Activated naive CD8-positive, alpha-beta T cell treated with anti-CD3 and anti-CD28 coated beads for 36 hours (primary cell): ENCODE results near the gene AREL1. TPM values are rescaled to one million over a fixed set of nuclear protein-coding genes. Genes with fewer than 3 reads are reported as not detected.
A peak's percentile ranks its signal among the peaks of the same experiment; 100 is the strongest.

Experiments used
- DNase-seq: peaks from one replicate; pipeline ENCODE4 v3.0.0; 2021
- H3K27ac Mint-ChIP-seq: one replicate; pipeline ENCODE4 v1.8.0; 2022; ENCODE audit warnings: mild to moderate bottlenecking, moderate library complexity, mixed read lengths
- H3K27me3 Mint-ChIP-seq: one replicate; pipeline ENCODE4 v1.8.0; 2022; ENCODE audit warnings: mild to moderate bottlenecking, mixed read lengths
- H3K36me3 Mint-ChIP-seq: one replicate; pipeline ENCODE4 v1.8.0; 2021; ENCODE audit warnings: mild to moderate bottlenecking, mixed read lengths
- H3K4me1 Mint-ChIP-seq: one replicate; pipeline ENCODE4 v1.8.0; 2021; ENCODE audit warnings: mixed read lengths
- H3K4me3 Mint-ChIP-seq: one replicate; pipeline ENCODE4 v1.8.0; 2022; ENCODE audit warnings: mild to moderate bottlenecking, moderate library complexity, mixed read lengths
- H3K9me3 Mint-ChIP-seq: one replicate; pipeline ENCODE4 v1.8.0; 2022; ENCODE audit warnings: mixed read lengths
- total RNA-seq, 2 experiments: library from RNA; stranded (reverse); gene quantifications; one replicate each; pipeline ENCODE4 v1.2.3, GENCODE V29; 2021

Gene AREL1
- total RNA-seq, 2 experiments from 2014 or later = 29.9 to 37.7 TPM

GRCh38 chr14:74641601-74642391 lies 71.1 kb downstream of the AREL1 start:
- no peak for DNase-seq
- no peaks in the 10 kb centered on the region for H3K4me1 Mint-ChIP-seq
- H3K36me3 Mint-ChIP-seq = no peaks in the 10 kb centered on the region
- no peak overlapping the region for H3K4me3 Mint-ChIP-seq
- no peaks in the 10 kb centered on the region for H3K9me3 Mint-ChIP-seq
- no peak overlapping the region for H3K27ac Mint-ChIP-seq
- H3K27me3 Mint-ChIP-seq = no peaks in the 10 kb centered on the region

- H3K27ac Mint-ChIP-seq = no peak overlapping the region
- no peaks in the 10 kb centered on the region for H3K4me1 Mint-ChIP-seq
- no peaks in the 10 kb centered on the region for H3K36me3 Mint-ChIP-seq
- no peaks in the 10 kb centered on the region for H3K27me3 Mint-ChIP-seq
- H3K9me3 Mint-ChIP-seq = no peaks in the 10 kb centered on the region
- H3K4me3 Mint-ChIP-seq = no peak overlapping the region
- DNase-seq = no peak
Observed at GRCh38 chr14:74638966-74639365, 73.9 kb downstream of the AREL1 start.

- no peak overlapping the region for H3K4me3 Mint-ChIP-seq
- no peaks in the 10 kb centered on the region for H3K4me1 Mint-ChIP-seq
- DNase-seq = no peak
- no peaks in the 10 kb centered on the region for H3K27me3 Mint-ChIP-seq
- H3K27ac Mint-ChIP-seq = no peak overlapping the region
- H3K9me3 Mint-ChIP-seq = no peaks in the 10 kb centered on the region
- no peaks in the 10 kb centered on the region for H3K36me3 Mint-ChIP-seq
Observed at GRCh38 chr14:74638066-74638465, 74.8 kb downstream of the AREL1 start.

- H3K4me1 Mint-ChIP-seq = no peaks in the 10 kb centered on the region
- no peak overlapping the region for H3K4me3 Mint-ChIP-seq
- no peaks in the 10 kb centered on the region for H3K36me3 Mint-ChIP-seq
- H3K27me3 Mint-ChIP-seq = no peaks in the 10 kb centered on the region
- no peak for DNase-seq
- no peaks in the 10 kb centered on the region for H3K9me3 Mint-ChIP-seq
- H3K27ac Mint-ChIP-seq = no peak overlapping the region
Observed at GRCh38 chr14:74637178-74637550, 75.7 kb downstream of the AREL1 start.

DNA sequence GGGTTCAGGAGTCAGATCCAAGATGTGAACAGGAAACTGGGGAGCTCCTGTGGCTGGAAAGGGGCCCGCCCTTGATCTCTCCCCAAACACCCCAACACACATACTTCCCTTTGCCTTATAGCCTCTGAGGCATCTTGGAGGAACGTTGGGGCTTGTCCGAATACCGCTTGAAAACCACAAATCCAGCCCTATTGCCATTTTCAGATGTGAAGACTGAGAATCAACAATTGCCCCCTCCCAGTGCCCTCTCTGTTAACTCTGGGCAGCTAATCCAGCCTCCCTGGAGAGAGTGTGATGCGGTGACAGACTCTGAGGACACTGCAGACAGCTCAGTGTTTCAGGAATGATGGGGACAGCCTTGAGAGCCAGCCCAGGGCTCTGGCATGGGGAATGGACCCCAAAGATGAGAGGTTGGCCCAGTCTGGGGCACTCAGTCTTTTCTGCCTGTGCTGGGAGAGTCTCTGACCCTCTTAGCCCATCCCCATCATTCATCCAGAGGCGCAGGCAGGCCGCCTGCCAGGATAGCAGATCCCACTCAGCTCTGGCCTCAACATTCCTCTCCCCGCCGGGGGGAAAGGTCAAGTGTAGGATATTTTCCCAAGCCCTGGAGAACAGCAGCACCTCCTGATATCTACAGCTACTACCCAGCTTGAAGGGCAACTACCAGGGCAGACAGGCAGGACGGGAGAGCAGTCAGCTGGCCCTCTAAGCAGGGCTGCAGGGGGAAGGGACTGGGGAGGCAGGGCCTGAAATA lies 76.3 kb downstream of the AREL1 start:
- Mint-ChIP-seq H3K36me3 (no peaks in the 10 kb centered on the region), H3K27me3 (no peaks in the 10 kb centered on the region), H3K4me3 (no peak overlapping the region), H3K9me3 (no peaks in the 10 kb centered on the region), H3K27ac (no peak overlapping the region), H3K4me1 (no peaks in the 10 kb centered on the region)
- no peak for DNase-seq

GRCh38 chr14:74635847-74636246 lies 77.0 kb downstream of the AREL1 start:
- no peak overlapping the region for H3K4me3 Mint-ChIP-seq
- H3K27me3 Mint-ChIP-seq = no peaks in the 10 kb centered on the region
- DNase-seq = no peak
- H3K4me1 Mint-ChIP-seq = no peaks in the 10 kb centered on the region
- no peaks in the 10 kb centered on the region for H3K36me3 Mint-ChIP-seq
- no peak overlapping the region for H3K27ac Mint-ChIP-seq
- H3K9me3 Mint-ChIP-seq = no peaks in the 10 kb centered on the region

- H3K4me3 Mint-ChIP-seq = no peak overlapping the region
- H3K9me3 Mint-ChIP-seq = no peaks in the 10 kb centered on the region
- no peak for DNase-seq
- H3K27ac Mint-ChIP-seq = no peak overlapping the region
- no peaks in the 10 kb centered on the region for H3K27me3 Mint-ChIP-seq
- no peaks in the 10 kb centered on the region for H3K4me1 Mint-ChIP-seq
- no peaks in the 10 kb centered on the region for H3K36me3 Mint-ChIP-seq
Observed at GRCh38 chr14:74634964-74635363, 77.9 kb downstream of the AREL1 start.

DNA sequence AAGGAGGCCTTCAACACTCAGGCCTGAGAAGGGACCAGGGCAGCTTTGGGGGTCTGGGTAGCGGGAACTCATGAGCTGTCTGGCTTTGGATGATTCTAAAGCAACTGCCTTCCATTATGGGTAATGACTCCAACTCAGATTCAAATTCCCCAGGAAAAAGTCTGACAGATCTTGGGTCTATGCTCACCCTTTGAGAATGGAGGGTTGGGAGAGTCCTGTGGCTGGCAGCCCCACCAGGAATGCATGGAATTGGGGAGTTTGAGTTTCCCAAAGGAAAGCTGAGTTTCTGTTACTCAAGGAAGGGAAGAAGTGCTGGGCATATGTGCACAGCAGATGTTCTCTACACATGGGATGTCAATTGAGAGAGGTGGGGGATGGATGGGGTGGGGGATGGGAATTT lies 78.4 kb downstream of the AREL1 start:
- H3K27ac Mint-ChIP-seq = no peak overlapping the region

DNA sequence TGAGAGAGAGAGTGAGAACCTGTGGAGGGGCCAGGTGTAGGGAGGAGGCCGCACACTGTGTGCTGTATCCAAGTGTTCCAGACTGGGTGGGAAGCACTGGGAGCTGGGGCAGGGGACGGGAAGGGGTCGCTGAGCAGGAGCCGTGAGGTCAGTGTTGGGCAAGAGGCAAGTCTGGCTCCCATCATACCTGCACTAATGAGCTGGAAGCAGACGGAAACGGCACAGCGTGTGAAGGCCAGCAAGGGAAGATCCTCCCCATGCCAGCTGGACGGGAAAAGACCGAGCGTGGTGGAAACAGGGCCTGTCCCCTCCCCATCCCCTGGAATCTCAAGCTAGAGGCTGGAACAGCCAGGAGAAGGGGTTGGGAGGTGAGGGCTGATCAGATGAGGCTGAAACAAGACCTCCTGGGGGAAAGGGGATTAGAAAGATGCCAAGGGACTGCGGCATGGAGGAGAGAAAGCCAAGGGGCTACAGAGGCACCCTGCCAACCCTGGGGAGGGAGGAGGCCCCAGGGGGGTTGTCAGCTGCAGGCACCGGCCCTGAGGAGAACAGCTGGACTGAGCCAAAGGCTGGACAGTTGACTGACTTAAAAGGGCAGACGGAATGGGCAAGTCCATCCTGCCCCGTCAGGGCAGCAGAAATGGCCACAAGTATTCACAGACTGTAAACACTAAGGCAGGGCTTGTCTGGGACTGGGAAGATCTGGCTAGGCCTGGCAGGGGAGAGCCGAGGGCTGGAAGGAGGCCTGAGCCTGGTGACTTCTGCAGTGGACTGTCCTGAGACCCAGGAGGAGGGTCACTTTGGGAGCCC lies 81.8 kb downstream of the AREL1 start:
- Mint-ChIP-seq H3K27me3 (no peaks in the 10 kb centered on the region), H3K4me3 (no peak overlapping the region), H3K9me3 (no peaks in the 10 kb centered on the region), H3K36me3 (no peaks in the 10 kb centered on the region), H3K4me1 (peaks cover 4% of the 10 kb centered on the region), H3K27ac (no peak overlapping the region)
- DNase-seq = no peak

More for the DNA sequence above, 78.4 kb downstream of the AREL1 start:
- H3K9me3 Mint-ChIP-seq = no peaks in the 10 kb centered on the region
- no peaks in the 10 kb centered on the region for H3K4me1 Mint-ChIP-seq
- H3K4me3 Mint-ChIP-seq = no peak overlapping the region
- no peaks in the 10 kb centered on the region for H3K27me3 Mint-ChIP-seq
- no peaks in the 10 kb centered on the region for H3K36me3 Mint-ChIP-seq
- DNase-seq = no peak

DNA sequence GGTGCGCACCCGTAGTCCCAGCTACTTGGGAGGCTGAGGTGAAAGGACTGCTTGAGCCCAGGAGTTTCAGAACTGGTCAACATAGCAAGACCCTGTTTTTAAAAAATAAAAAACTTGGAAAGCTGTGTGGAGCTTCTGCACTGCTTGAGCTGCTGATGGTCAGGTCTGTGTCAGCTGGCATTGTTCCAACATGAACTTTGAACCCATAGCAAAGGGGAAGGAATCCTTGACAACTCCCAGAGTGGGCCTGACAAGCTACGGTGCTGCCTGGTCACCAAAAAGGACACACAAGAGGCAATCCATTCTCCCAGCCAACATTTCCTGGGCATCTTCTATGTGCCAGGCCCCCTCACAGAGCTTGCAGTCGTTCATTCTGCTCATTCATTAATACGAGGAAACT lies 84.5 kb downstream of the AREL1 start:
- Mint-ChIP-seq H3K4me3 (no peak overlapping the region), H3K27ac (no peak overlapping the region), H3K27me3 (no peaks in the 10 kb centered on the region), H3K36me3 (no peaks in the 10 kb centered on the region), H3K9me3 (no peaks in the 10 kb centered on the region), H3K4me1 (peaks cover 5% of the 10 kb centered on the region)
- DNase-seq = no peak

GRCh38 chr14:74627076-74627475 lies 85.8 kb downstream of the AREL1 start:
- Mint-ChIP-seq H3K4me1 (peaks cover 5% of the 10 kb centered on the region), H3K27ac (peak overlapping the region; percentile 31), H3K27me3 (no peaks in the 10 kb centered on the region), H3K36me3 (no peaks in the 10 kb centered on the region), H3K4me3 (no peak overlapping the region), H3K9me3 (no peaks in the 10 kb centered on the region)
- no peak for DNase-seq

DNA sequence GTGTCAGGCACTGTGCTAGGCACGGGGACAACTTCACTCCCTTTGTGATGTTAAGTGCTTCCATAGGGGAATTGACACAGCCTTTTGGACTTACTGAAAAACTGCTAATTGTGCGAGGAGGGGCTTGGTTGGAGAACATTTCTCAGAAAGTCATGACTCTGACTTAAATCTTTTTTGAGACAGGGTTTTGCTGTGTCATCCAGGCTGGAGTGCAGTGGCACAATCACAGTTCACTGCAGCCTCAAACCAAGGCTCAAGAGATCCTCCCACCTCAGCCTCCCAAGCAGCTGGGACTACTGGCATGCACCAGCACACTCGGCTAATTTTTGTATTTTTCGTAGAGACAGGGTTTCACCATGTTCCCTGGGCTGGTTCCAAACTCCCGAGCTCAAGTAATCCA lies 90.6 kb downstream of the AREL1 start:
- Mint-ChIP-seq H3K27ac (no peak overlapping the region), H3K9me3 (no peaks in the 10 kb centered on the region), H3K27me3 (no peaks in the 10 kb centered on the region), H3K4me1 (peaks cover 40% of the 10 kb centered on the region), H3K4me3 (no peak overlapping the region), H3K36me3 (no peaks in the 10 kb centered on the region)
- DNase-seq = no peak

DNA sequence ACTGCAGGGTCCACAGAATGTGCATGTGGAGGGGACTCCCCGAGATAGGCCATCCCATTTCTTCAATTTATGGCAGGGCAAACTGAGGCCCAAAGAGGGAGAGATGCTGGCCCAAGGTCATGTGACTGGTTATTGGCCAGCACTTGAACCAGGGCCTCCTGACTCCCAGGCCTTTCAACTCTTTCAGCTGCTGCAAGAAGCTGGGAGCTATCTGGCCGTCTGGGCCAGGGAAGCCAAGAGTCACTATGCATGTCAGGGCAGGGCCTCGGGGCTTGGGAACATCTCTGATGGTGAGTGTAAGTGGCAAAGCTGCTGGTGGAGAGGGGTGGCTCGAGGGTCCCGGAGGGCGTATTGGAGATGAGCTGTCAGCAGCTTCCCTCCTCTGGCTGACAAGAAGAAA lies 91.3 kb downstream of the AREL1 start:
- Mint-ChIP-seq H3K9me3 (no peaks in the 10 kb centered on the region), H3K4me1 (peaks cover 38% of the 10 kb centered on the region), H3K4me3 (no peak overlapping the region), H3K27me3 (no peaks in the 10 kb centered on the region), H3K36me3 (no peaks in the 10 kb centered on the region), H3K27ac (no peak overlapping the region)
- no peak for DNase-seq

- Mint-ChIP-seq H3K27ac (no peak overlapping the region), H3K36me3 (no peaks in the 10 kb centered on the region), H3K9me3 (no peaks in the 10 kb centered on the region), H3K4me3 (no peak overlapping the region), H3K27me3 (peaks cover under 1% of the 10 kb centered on the region), H3K4me1 (peaks cover 40% of the 10 kb centered on the region)
- DNase-seq = no peak
Observed at GRCh38 chr14:74620923-74621322, 92.0 kb downstream of the AREL1 start.

- Mint-ChIP-seq H3K36me3 (no peaks in the 10 kb centered on the region), H3K27me3 (peaks cover 4% of the 10 kb centered on the region), H3K9me3 (no peaks in the 10 kb centered on the region), H3K4me1 (peaks cover 44% of the 10 kb centered on the region), H3K4me3 (no peak overlapping the region), H3K27ac (peak overlapping the region; percentile 42)
- peak; percentile 44 for DNase-seq
Observed at GRCh38 chr14:74620497-74620921, 92.4 kb downstream of the AREL1 start.
